B cell (primary cell): ENCODE measurements around the gene KIF21B. TPM values are rescaled to one million over a fixed set of nuclear protein-coding genes. Genes with fewer than 3 reads are reported as not detected.

Experiments
- ATAC-seq: fragments of 200-7000 bp; cut with Tn5 transposase; one replicate; pipeline ENCODE4 v1.10.0; 2021; ENCODE audit warnings: low read depth, mild to moderate bottlenecking, moderate number of reproducible peaks, moderate library complexity
- CTCF ChIA-PET: fragments of 350-600 bp; sonication (Branson Sonifier 250); formaldehyde crosslinking; loops from one replicate; lab custom pipeline; 2021; ENCODE audit warnings: antibody characterized with exemption, inconsistent platforms; lab: Charles Lee
- POLR2A ChIA-PET: fragments of 350-600 bp; sonication (Branson Sonifier 250); formaldehyde crosslinking; loops from one replicate; lab custom pipeline; 2021; ENCODE audit warnings: antibody characterized with exemption; lab: Charles Lee
- DNase-seq: peaks from one replicate; pipeline ENCODE4 v3.0.0; 2013
- H2AFZ ChIP-seq: 2 replicates; pipeline ENCODE4 v1.6.1; 2012; ENCODE audit warnings: mild to moderate bottlenecking, low read depth, low read length; ENCODE audit not compliant: insufficient read depth, poor library complexity, severe bottlenecking
- H3K27ac ChIP-seq, 2 donors: 1 replicate in 1 of 2; 2 replicates in 1 of 2; pipeline ENCODE4 v1.5.1; 2012 to 2013; ENCODE audit warnings: low read length in 2 of 2, mild to moderate bottlenecking in 2 of 2, moderate library complexity in 1 of 2
- H3K27me3 ChIP-seq, 4 experiments: fragments of 200-600 bp in 1 of 4; sonication (generic) in 1 of 4; replicated peaks in 1 of 4; 1 replicate in 2 of 4; 2 replicates in 2 of 4; pipeline versions ENCODE4 v1.6.1 to v1.7.0; 2013 to 2016; ENCODE audit warnings: low read length in 3 of 4, mild to moderate bottlenecking in 2 of 4, mixed read lengths in 1 of 4, moderate library complexity in 1 of 4; ENCODE audit not compliant: insufficient read depth in 4 of 4, control insufficient read depth in 3 of 4; ENCODE audit errors: control extremely low read depth in 1 of 4
- H3K36me3 ChIP-seq, 2 experiments: replicated peaks in 1 of 2; 1 replicate in 1 of 2; 2 replicates in 1 of 2; pipeline versions ENCODE4 v1.6.1 to v1.7.1; 2013; ENCODE audit warnings: low read length in 1 of 2; ENCODE audit not compliant: insufficient read depth in 2 of 2, control insufficient read depth in 1 of 2; ENCODE audit errors: control extremely low read depth in 1 of 2, extremely low read depth in 1 of 2
- H3K4me1 ChIP-seq, 2 donors: fragments of 200-600 bp in 1 of 2; sonication (generic) in 1 of 2; 1 replicate in 1 of 2; 2 replicates in 1 of 2; pipeline versions ENCODE4 v1.5.1 to v1.6.1; 2013 to 2017; ENCODE audit warnings: low read length in 2 of 2; ENCODE audit not compliant: control insufficient read depth in 2 of 2, insufficient read depth in 2 of 2
- H3K4me2 ChIP-seq: replicated peaks from 2 replicates; pipeline ENCODE3; 2012; ENCODE audit warnings: mild to moderate bottlenecking, low read depth, low read length; ENCODE audit not compliant: poor library complexity, severe bottlenecking
- H3K4me3 ChIP-seq, 5 experiments: fragments of 200-600 bp in 1 of 5; sonication (generic) in 1 of 5; 1 replicate in 3 of 5; 2 replicates in 2 of 5; pipeline versions ENCODE4 v1.5.1 to v1.7.0; 2011 to 2016; ENCODE audit warnings: low read length in 4 of 5, mild to moderate bottlenecking in 4 of 5, low read depth in 2 of 5, control low read depth in 1 of 5, moderate library complexity in 1 of 5; ENCODE audit not compliant: insufficient read depth in 1 of 5; ENCODE audit errors: control extremely low read depth in 1 of 5, extremely low read depth in 1 of 5
- H3K79me2 ChIP-seq: fragments of 200-600 bp; sonication (generic); one replicate; pipeline ENCODE4 v1.6.0; 2016; ENCODE audit warnings: low read length; ENCODE audit not compliant: control insufficient read depth, insufficient read depth
- H3K9ac ChIP-seq: fragments of 200-600 bp; sonication (generic); 2 replicates; pipeline ENCODE4 v1.6.1; 2017; ENCODE audit warnings: mild to moderate bottlenecking, low read length, moderate library complexity
- H3K9me3 ChIP-seq, 3 donors: one replicate each; pipeline versions ENCODE4 v1.6.1 to v1.7.1; 2013; ENCODE audit warnings: low read length in 2 of 3; ENCODE audit not compliant: control insufficient read depth in 2 of 3, insufficient read depth in 1 of 3; ENCODE audit errors: control extremely low read depth in 1 of 3
- H4K20me1 ChIP-seq: 2 replicates; pipeline ENCODE4 v1.6.0; 2012; ENCODE audit warnings: mild to moderate bottlenecking, low read length; ENCODE audit not compliant: insufficient read depth, control insufficient read depth, poor library complexity, severe bottlenecking
- H3K27ac Mint-ChIP-seq: one replicate; pipeline ENCODE4 v1.8.0; 2021; ENCODE audit warnings: mixed read lengths
- H3K27me3 Mint-ChIP-seq: one replicate; pipeline ENCODE4 v1.8.0; 2021; ENCODE audit warnings: mixed read lengths
- H3K4me1 Mint-ChIP-seq: one replicate; pipeline ENCODE4 v1.8.0; 2021; ENCODE audit warnings: mixed read lengths
- H3K4me3 Mint-ChIP-seq: one replicate; pipeline ENCODE4 v1.8.0; 2021; ENCODE audit warnings: mixed read lengths
- H3K9me3 Mint-ChIP-seq: one replicate; pipeline ENCODE4 v1.8.0; 2022; ENCODE audit warnings: mixed read lengths; ENCODE audit not compliant: insufficient read depth
- CTCF ChIP-seq: fragments of 200-600 bp; IDR thresholded peaks from one replicate; pipeline ENCODE4 v1.8.0; 2022; ENCODE audit warnings: antibody characterized with exemption, mild to moderate bottlenecking
- EZH2 ChIP-seq: IDR thresholded peaks from 2 replicates; pipeline ENCODE4 v1.6.1; 2012; ENCODE audit warnings: borderline replicate concordance, low read depth, mild to moderate bottlenecking, moderate library complexity, low read length; ENCODE audit not compliant: insufficient read depth, poor library complexity, severe bottlenecking
- WGBS: methylation state at CpG from one replicate; pipeline ENCODE4 v1.1.5; 2013; ENCODE audit warnings: missing lambda C conversion rate; ENCODE audit not compliant: insufficient coverage; 5-methylcytosine and 5-hydroxymethylcytosine counted together
- intact Hi-C: fragments of 100-400 bp; cut with micrococcal nuclease; formaldehyde crosslinking; loops from one replicate; pipeline ENCODE4 v1.10.0; 2022
- polyA plus RNA-seq: library from polyadenylated mRNA; depleted of rRNA; stranded (reverse); fragments of >200 nt; gene quantifications from 2 replicates; pipeline ENCODE4 v1.2.3, GENCODE V29; 2012
- total RNA-seq, 2 donors: library from RNA; stranded (reverse); fragments of 120-200 nt in 1 of 2; gene quantifications; 1 replicate in 1 of 2; 2 replicates in 1 of 2; pipeline versions ENCODE4 v1.2.3 to v1.2.4, GENCODE V29; 2013 to 2022

The KIF21B gene
- total and polyA plus RNA-seq, 2 donors (not counting 1 experiment from before 2014, with no cell fraction given): 41.1 to 41.6 TPM

GRCh38 chr1:200949626-200950025, 73.9 kb downstream of the KIF21B start:
- Mint-ChIP-seq H3K4me1 (no peaks in the 10 kb centered on the region), H3K9me3 (peaks cover 4% of the 10 kb centered on the region), H3K4me3 (no peak overlapping the region), H3K27ac (no peak overlapping the region), H3K27me3 (peaks cover 17% of the 10 kb centered on the region)
- Histone ChIP-seq H3K4me3 (no peak overlapping the region), H3K27me3 (peaks cover 0 to 3% (median 0%) of the 10 kb centered on the region in 4 experiments), H3K27ac (no peak overlapping the region), H3K36me3 (no peaks in the 10 kb centered on the region), H3K4me2 (no peak overlapping the region), H3K79me2 (no peaks in the 10 kb centered on the region), H3K9ac (no peak overlapping the region), H4K20me1 (no peaks in the 10 kb centered on the region), H2AFZ (no peak overlapping the region), H3K9me3 (peaks cover 0 to 9% (median 0%) of the 10 kb centered on the region in 3 donors), H3K4me1 (no peaks in the 10 kb centered on the region)
- TF ChIP-seq CTCF (no peak), EZH2 (no peak)
- ATAC-seq (no peak), DNase-seq (no peak)
- POLR2A ChIA-PET: no interaction called here
- CTCF ChIA-PET: no interaction called here
- WGBS: 94% methylated on average over 8 of the region's 8 CpGs
- intact Hi-C loops: no loop called here

GRCh38 chr1:200947059-200947566, 76.4 kb downstream of the KIF21B start:
- Mint-ChIP-seq H3K27me3 (peaks cover 14% of the 10 kb centered on the region), H3K4me1 (no peaks in the 10 kb centered on the region), H3K4me3 (no peak overlapping the region), H3K9me3 (peaks cover 7% of the 10 kb centered on the region), H3K27ac (no peak overlapping the region)
- peaks cover 0 to 3% (median 0%) of the 10 kb centered on the region in 4 experiments for H3K27me3 ChIP-seq
- no peak overlapping the region for H3K4me2 ChIP-seq
- H4K20me1 ChIP-seq: no peaks in the 10 kb centered on the region
- TF ChIP-seq CTCF (no peak), EZH2 (no peak)
- WGBS: 100% methylated on average over 2 of the region's 3 CpGs
- POLR2A ChIA-PET: no interaction called here
- H3K9ac ChIP-seq: no peak overlapping the region
- intact Hi-C loops: no loop called here
- H3K4me1 ChIP-seq: no peaks in the 10 kb centered on the region
- H2AFZ ChIP-seq: no peak overlapping the region
- H3K9me3 ChIP-seq: peaks cover 0 to 11% (median 0%) of the 10 kb centered on the region in 3 donors
- DNase-seq (no peak), ATAC-seq (no peak)
- no peak overlapping the region for H3K4me3 ChIP-seq
- CTCF ChIA-PET: no interaction called here
- no peak overlapping the region for H3K27ac ChIP-seq
- no peaks in the 10 kb centered on the region for H3K79me2 ChIP-seq
- H3K36me3 ChIP-seq: no peaks in the 10 kb centered on the region
